ENCODE results near the gene YIF1A.
A peak's percentile ranks its signal among the peaks of the same experiment; 100 is the strongest.
"Not testable (repeated sequence)": the region's sequence is repeated elsewhere in the genome, so short reads cannot be mapped to it uniquely, and the experiment has no call there.

Gene YIF1A

GRCh38 chr11:66267379-66268243 lies 21.3 kb downstream of the YIF1A start:
- peak; percentile 86 to 89 for DNase-seq

GRCh38 chr11:66267039-66267378 lies 21.9 kb downstream of the YIF1A start:
- DNase-seq, result no peak

GRCh38 chr11:66266378-66267038 lies 22.4 kb downstream of the YIF1A start:
- DNase-seq, result no peak

GRCh38 chr11:66265531-66266377 lies 23.2 kb downstream of the YIF1A start:
- no peak for DNase-seq

- peak; percentile 51 to 62 for DNase-seq
Measured at GRCh38 chr11:66264914-66265313, 24.0 kb downstream of the YIF1A start.

GRCh38 chr11:66264383-66264782 lies 24.6 kb downstream of the YIF1A start:
- DNase-seq, result no peak

- DNase-seq, result no peak
Measured at GRCh38 chr11:66263785-66264184, 25.2 kb downstream of the YIF1A start.

GRCh38 chr11:66263231-66263630 lies 25.7 kb downstream of the YIF1A start:
- no peak for DNase-seq

- no peak for DNase-seq
Measured at GRCh38 chr11:66262696-66263095, 26.2 kb downstream of the YIF1A start.

- DNase-seq, result no peak
Measured at GRCh38 chr11:66262191-66262590, 26.8 kb downstream of the YIF1A start.

- DNase-seq, result no peak
Measured at GRCh38 chr11:66261578-66261977, 27.4 kb downstream of the YIF1A start.

- DNase-seq, result no peak
Measured at GRCh38 chr11:66259956-66260355, 29.0 kb downstream of the YIF1A start.

- DNase-seq, result no peak
Measured at GRCh38 chr11:66259225-66259624, 29.7 kb downstream of the YIF1A start.

- DNase-seq, result no peak
Measured at GRCh38 chr11:66258473-66258893, 30.5 kb downstream of the YIF1A start.

- DNase-seq, result not testable (repeated sequence)
Measured at GRCh38 chr11:66253081-66253480, 35.9 kb downstream of the YIF1A start.

GRCh38 chr11:66251809-66252208 lies 37.1 kb downstream of the YIF1A start:
- DNase-seq, result no peak

GRCh38 chr11:66248903-66249302 lies 40.0 kb downstream of the YIF1A start:
- DNase-seq, result no peak

GRCh38 chr11:66247801-66248200 lies 41.1 kb downstream of the YIF1A start:
- DNase-seq, result no peak

GRCh38 chr11:66247295-66247694 lies 41.6 kb downstream of the YIF1A start:
- no peak for DNase-seq

GRCh38 chr11:66243782-66244535 lies 45.0 kb downstream of the YIF1A start:
- no peak for DNase-seq

- no peak for DNase-seq
Measured at GRCh38 chr11:66242095-66242765, 46.7 kb downstream of the YIF1A start.

- DNase-seq, result no peak
Measured at GRCh38 chr11:66240781-66241136, 48.2 kb downstream of the YIF1A start.

Data from stimulated activated CD4-positive, alpha-beta T cell treated with anti-CD3 and anti-CD28 coated beads, Interleukin-2, amount 100 ng/mL, for 24 hours (primary cell).